Measurements from ENCODE around the gene MPLKIP. TPM values are rescaled to one million over a fixed set of nuclear protein-coding genes. Genes with fewer than 3 reads are reported as not detected.

MPLKIP gene
- total and polyA plus RNA-seq, 10 of the 15 experiments (the other 5 are each of a cell fraction or from before 2014, with no cell fraction given), result 4.6 to 78.8 (median 37.2) TPM

- TF ChIP-seq ZNF592 (IDR thresholded peaks at IDR 0.05), result no peak
- no peak for TF ChIP-seq ZNF384 (IDR thresholded peaks at IDR 0.05; ENCODE audit: borderline replicate concordance, low read depth, low read length)
These were observed 34.6 kb downstream of the MPLKIP start (continued) for GRCh38 chr7:40099837-40100236.

- no TSS peak for BruUV-seq (replicated peaks)
- Histone ChIP-seq H3K27me3 (replicated peaks in 1 of 2; ENCODE audit: control insufficient read depth in 2 of 2, insufficient read depth in 2 of 2, low read length in 1 of 2) (no peaks in the 10 kb centered on the region), H3K9me3 (replicated peaks; ENCODE audit: control insufficient read depth, insufficient read depth, low read length) (no peaks in the 10 kb centered on the region), H3K79me2 (ENCODE audit: control insufficient read depth, insufficient read depth, low read length) (no peaks in the 10 kb centered on the region), H3K4me2 (ENCODE audit: control insufficient read depth, insufficient read depth) (no peak overlapping the region), H3K4me3 (no peak overlapping the region), H3K4me1 (ENCODE audit: control insufficient read depth, insufficient read depth, low read length) (no peaks in the 10 kb centered on the region), H2AFZ (ENCODE audit: control insufficient read depth, low read depth, low read length) (no peak overlapping the region), H3K9ac (ENCODE audit: control insufficient read depth, insufficient read depth, low read length) (no peak overlapping the region), H3K27ac (ENCODE audit: control insufficient read depth, insufficient read depth) (no peak overlapping the region), H3K36me3 (ENCODE audit: control insufficient read depth in 2 of 2, insufficient read depth in 2 of 2, low read length in 1 of 2) (peaks cover 1 to 2% of the 10 kb centered on the region in 2 experiments; a peak in 3 of 4 replicates), H4K20me1 (ENCODE audit: control insufficient read depth, insufficient read depth) (no peaks in the 10 kb centered on the region)
- CTCF ChIA-PET, result interaction anchor here (1.3 kb wide), 1 partner anchor 202 kb away, joined by 4 read pairs; no protein-coding TSS in a partner anchor
- POLR2A ChIA-PET, result no interaction called here
- ATAC-seq (no peak), FAIRE-seq (no peak), DNase-seq (ENCODE audit: low read depth, low spot score) (no peak)
- RAD21 ChIA-PET (ENCODE audit: unreplicated experiment), result no interaction called here
- in situ Hi-C loops (cut with MboI), result no loop called here
- intact Hi-C loops (cut with micrococcal nuclease; ENCODE audit: unreplicated experiment), result no loop called here
- SMC1A ChIA-PET (ENCODE audit: uncharacterized antibody, unreplicated experiment), result no interaction called here
- no peak for TF ChIP-seq NBN (IDR thresholded peaks at IDR 0.05)
- no peak for TF ChIP-seq IRF3 (IDR thresholded peaks at IDR 0.05)
- no peak for TF ChIP-seq JUND (IDR thresholded peaks at IDR 0.05; ENCODE audit: low read depth, low read length)
- TF ChIP-seq HDAC6 (IDR thresholded peaks at IDR 0.05; ENCODE audit: unreplicated experiment), result no peak
- TF ChIP-seq BCLAF1 (IDR thresholded peaks at IDR 0.05), result no peak
- no peak for TF ChIP-seq USF2 (IDR thresholded peaks at IDR 0.05; ENCODE audit: borderline replicate concordance, low read depth, low read length)
- TF ChIP-seq ZNF622 (IDR thresholded peaks at IDR 0.05), result no peak
- no peak for TF ChIP-seq SRF (IDR thresholded peaks at IDR 0.05; ENCODE audit: low read depth in 2 of 2, low read length in 2 of 2)
- TF ChIP-seq PAX8 (IDR thresholded peaks at IDR 0.05), result no peak
- no peak for TF ChIP-seq NR2F1 (conservative IDR thresholded peaks at IDR 0.05)
- TF ChIP-seq BACH1 (IDR thresholded peaks at IDR 0.05; ENCODE audit: borderline replicate concordance), result no peak
- TF ChIP-seq IRF4 (IDR thresholded peaks at IDR 0.05; ENCODE audit: low read depth, low read length), result no peak
These were observed 35.6 kb downstream of the MPLKIP start for GRCh38 chr7:40098810-40099209.

Data from GM12878 (cell line).